ENCODE measurements around the gene CMTM7.
A peak's percentile ranks its signal among the peaks of the same experiment; 100 is the strongest.
"Not testable (repeated sequence)": the region's sequence is repeated elsewhere in the genome, so short reads cannot be mapped to it uniquely, and the experiment has no call there.

The CMTM7 gene

GRCh38 chr3:32467333-32468070 lies 75.8 kb downstream of the CMTM7 start:
- H3K27me3 ChIP-seq (replicated peaks): no peaks in the 10 kb centered on the region
- H3K4me3 ChIP-seq (ENCODE audit: low read depth, low read length): peak overlapping the region; percentile 29
- peak; percentile 79 for TF ChIP-seq CTCF (IDR thresholded peaks at IDR 0.05; ENCODE audit: low read depth, low read length, missing control alignments)
- no peak overlapping the region for H3K27ac ChIP-seq
- in situ Hi-C loops (cut with HindIII; ENCODE audit: low pct_ligation_motif_present, low sequenced_read_pairs): no loop called here
- peaks cover 3% of the 10 kb centered on the region for H3K36me3 ChIP-seq (replicated peaks)
- no peak for DNase-seq

DNA sequence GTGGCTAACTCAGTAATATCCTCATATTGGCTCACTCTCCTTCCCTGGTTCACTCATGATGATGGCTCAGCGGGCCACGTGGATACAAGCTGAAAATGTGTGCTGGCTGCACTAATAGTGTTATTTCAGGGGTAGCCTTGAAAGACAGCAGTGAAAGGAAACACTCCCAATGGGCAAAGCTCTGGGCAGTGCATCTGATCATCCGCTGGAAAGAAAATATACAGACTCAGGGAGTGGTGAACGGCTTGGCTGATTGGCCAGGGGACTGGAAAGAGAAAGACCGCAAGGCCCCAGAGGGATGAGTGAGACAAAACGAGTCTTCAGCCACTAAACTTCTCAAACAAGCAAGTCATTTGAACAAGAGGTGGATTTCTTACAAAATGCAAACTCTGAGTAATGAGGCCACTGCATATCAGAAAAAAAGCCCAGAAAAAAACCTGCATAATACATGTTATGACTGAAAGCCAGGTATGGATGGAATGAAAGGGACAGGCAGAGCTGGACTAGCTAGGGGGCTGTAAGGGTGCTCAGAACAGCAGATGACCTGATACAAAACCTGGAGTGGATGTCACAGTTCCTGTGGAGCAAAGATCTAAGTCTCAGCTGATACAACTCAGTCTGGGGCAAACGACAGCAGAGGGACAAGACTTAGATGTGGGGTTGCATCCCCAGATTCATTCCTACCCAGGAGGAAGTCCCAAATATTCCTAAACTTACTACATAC lies 77.7 kb downstream of the CMTM7 start:
- Histone ChIP-seq H3K27ac (peak overlapping the region; percentile 29), H3K4me3 (ENCODE audit: low read depth, low read length) (no peak overlapping the region), H3K36me3 (replicated peaks) (peaks cover 3% of the 10 kb centered on the region), H3K27me3 (replicated peaks) (no peaks in the 10 kb centered on the region)
- in situ Hi-C loops (cut with HindIII; ENCODE audit: low pct_ligation_motif_present, low sequenced_read_pairs): no loop called here
- no peak for DNase-seq
- no peak for TF ChIP-seq CTCF (IDR thresholded peaks at IDR 0.05; ENCODE audit: low read depth, low read length, missing control alignments)

DNA sequence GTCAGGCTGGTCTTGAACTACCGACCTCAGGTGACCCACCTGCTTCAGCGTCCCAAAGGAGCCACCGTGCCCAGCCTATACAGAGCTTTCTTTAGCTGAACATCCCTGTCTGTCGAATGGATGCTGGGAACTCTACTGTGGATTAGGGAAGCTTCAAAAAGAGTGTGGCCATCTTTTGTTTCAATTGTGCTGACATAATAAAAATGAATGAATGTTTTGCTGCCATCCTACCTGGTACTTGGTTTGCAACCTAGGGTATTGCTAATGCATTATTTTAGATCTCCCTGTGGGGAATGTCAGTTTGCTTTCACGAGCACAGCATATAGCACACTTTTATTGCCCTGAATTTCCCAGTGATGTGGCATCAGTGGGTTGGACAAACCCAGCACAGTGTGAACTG lies 78.7 kb downstream of the CMTM7 start:
- in situ Hi-C loops (cut with HindIII; ENCODE audit: low pct_ligation_motif_present, low sequenced_read_pairs): no loop called here
- H3K27ac ChIP-seq: peak overlapping the region; percentile 45
- H3K27me3 ChIP-seq (replicated peaks): no peaks in the 10 kb centered on the region
- H3K36me3 ChIP-seq (replicated peaks): peaks cover 3% of the 10 kb centered on the region
- no peak overlapping the region for H3K4me3 ChIP-seq (ENCODE audit: low read depth, low read length)
- no peak for DNase-seq
- TF ChIP-seq CTCF (IDR thresholded peaks at IDR 0.05; ENCODE audit: low read depth, low read length, missing control alignments): no peak

- Histone ChIP-seq H3K27ac (no peak overlapping the region), H3K36me3 (replicated peaks) (peaks cover 3% of the 10 kb centered on the region), H3K27me3 (replicated peaks) (no peaks in the 10 kb centered on the region), H3K4me3 (ENCODE audit: low read depth, low read length) (no peak overlapping the region)
- in situ Hi-C loops (cut with HindIII; ENCODE audit: low pct_ligation_motif_present, low sequenced_read_pairs): no loop called here
- DNase-seq: no peak
- no peak for TF ChIP-seq CTCF (IDR thresholded peaks at IDR 0.05; ENCODE audit: low read depth, low read length, missing control alignments)
Observed at GRCh38 chr3:32471246-32471645, 79.6 kb downstream of the CMTM7 start.

DNA sequence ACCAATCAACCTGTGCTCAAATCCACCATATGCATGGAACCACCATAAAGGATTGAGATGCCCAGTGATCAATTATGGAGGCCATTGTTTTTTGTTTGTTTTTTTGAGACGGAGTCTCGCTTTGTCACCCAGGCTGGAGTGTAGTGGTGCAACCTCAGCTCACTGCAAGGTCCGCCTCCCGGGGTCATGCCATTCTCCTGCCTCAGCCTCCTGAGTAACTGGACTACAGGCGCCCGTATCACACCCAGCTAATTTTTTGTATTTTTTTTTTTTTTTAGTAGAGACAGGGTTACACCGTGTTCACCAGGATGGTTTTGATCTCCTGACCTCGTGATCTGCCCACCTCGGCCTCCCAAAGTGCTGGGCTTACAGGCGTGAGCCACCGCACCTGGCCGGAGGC lies 80.5 kb downstream of the CMTM7 start:
- H3K27me3 ChIP-seq (replicated peaks); H3K27ac ChIP-seq; H3K4me3 ChIP-seq (ENCODE audit: low read depth, low read length); H3K36me3 ChIP-seq (replicated peaks); in situ Hi-C loops (cut with HindIII; ENCODE audit: low pct_ligation_motif_present, low sequenced_read_pairs); DNase-seq: not testable (repeated sequence)

DNA sequence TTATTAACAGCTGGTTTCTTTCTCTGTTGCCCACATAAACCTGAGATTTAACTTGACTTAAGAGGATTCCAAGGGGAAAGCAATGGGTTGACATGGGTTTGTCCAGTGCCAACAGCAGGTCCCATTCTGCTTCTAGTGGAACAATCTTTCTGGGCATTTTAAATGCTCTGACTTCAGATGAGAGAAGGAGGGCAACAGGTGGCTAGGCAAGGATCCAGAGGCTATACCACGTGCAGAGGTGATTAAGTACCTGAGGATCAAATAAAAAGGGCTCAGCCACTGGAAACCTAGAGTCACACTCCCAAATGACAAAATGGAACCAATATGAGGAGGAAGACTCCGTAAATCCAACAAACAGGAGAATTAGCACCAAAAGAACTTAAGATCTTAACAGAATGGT lies 82.5 kb downstream of the CMTM7 start:
- in situ Hi-C loops (cut with HindIII; ENCODE audit: low pct_ligation_motif_present, low sequenced_read_pairs): no loop called here
- TF ChIP-seq CTCF (IDR thresholded peaks at IDR 0.05; ENCODE audit: low read depth, low read length, missing control alignments): no peak
- H3K4me3 ChIP-seq (ENCODE audit: low read depth, low read length): no peak overlapping the region

More for the DNA sequence above, 82.5 kb downstream of the CMTM7 start:
- no peaks in the 10 kb centered on the region for H3K27me3 ChIP-seq (replicated peaks)
- H3K27ac ChIP-seq: no peak overlapping the region
- peaks cover 2% of the 10 kb centered on the region for H3K36me3 ChIP-seq (replicated peaks)
- DNase-seq: no peak
